GM12873 (cell line): Measurements from ENCODE around the gene DCAF8.

Source experiments
- TF ChIP-seq, protein P1 (sequence below): IDR thresholded peaks from 2 replicates; pipeline ENCODE4 v1.5.1; 2012; ENCODE audit warnings: low read depth, mild to moderate bottlenecking, moderate library complexity, low read length, control low read depth; ENCODE audit not compliant: insufficient read depth; ENCODE audit errors: missing control alignments

The DCAF8 gene

DNA sequence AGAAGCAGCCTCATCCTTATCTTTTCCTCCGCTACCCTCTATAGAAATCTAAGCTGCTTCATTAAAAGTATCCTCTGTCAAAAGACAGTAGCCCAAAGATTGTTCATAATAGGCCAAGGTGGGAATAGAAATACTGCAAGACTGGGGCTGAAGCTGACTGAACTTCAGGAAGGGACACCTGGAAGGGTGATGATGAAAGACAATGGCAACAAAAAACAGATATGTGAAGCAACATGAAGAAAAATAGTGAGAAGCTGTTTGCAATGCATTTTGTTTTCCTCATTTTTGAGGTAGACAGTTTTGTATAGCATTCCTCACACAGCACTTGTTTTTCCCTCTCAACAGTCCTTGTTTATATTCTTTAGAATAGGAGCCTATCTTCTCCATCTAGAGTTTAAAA, 16.9 kb downstream of the DCAF8 start:
- TF ChIP-seq, protein P1, sequence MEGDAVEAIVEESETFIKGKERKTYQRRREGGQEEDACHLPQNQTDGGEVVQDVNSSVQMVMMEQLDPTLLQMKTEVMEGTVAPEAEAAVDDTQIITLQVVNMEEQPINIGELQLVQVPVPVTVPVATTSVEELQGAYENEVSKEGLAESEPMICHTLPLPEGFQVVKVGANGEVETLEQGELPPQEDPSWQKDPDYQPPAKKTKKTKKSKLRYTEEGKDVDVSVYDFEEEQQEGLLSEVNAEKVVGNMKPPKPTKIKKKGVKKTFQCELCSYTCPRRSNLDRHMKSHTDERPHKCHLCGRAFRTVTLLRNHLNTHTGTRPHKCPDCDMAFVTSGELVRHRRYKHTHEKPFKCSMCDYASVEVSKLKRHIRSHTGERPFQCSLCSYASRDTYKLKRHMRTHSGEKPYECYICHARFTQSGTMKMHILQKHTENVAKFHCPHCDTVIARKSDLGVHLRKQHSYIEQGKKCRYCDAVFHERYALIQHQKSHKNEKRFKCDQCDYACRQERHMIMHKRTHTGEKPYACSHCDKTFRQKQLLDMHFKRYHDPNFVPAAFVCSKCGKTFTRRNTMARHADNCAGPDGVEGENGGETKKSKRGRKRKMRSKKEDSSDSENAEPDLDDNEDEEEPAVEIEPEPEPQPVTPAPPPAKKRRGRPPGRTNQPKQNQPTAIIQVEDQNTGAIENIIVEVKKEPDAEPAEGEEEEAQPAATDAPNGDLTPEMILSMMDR: no peak

DNA sequence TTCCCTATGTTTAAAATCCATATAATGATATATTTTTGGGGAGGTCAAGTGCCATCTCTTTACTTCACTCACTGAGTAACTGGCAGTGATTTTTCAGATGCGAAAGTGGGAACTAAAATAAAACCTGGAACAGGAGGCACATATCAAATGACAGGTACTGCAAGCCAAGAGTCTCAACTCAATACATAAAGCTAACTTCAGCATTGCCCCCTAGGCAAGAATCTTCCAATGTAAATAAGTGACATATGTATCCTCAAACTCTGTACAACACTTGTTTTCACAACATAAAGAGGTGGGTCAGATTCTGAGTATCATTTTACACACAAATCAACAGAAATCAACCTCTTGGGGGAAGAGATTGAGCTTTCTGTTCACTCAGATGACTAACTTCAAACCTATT, 18.1 kb downstream of the DCAF8 start:
- TF ChIP-seq, protein P1: no peak

DNA sequence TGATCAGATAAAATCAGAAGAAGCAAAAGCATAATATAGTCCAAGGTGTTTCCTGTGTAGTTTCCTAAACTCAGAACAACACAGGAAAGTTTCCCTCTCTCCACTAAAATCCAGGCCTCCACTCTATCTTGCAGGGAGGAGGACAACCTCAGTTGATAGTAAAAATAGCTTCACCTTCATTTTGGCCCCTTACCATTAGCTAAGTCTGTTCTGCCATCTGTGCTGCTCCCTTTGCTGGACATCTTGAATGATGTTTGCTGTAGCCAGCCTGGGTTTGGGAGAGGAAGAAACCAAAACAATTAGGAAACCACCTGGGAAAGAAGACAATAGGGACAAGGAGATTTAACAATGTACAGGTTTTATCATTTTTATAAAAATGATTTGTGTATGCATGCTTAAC, 18.6 kb downstream of the DCAF8 start:
- TF ChIP-seq, protein P1: no peak

DNA sequence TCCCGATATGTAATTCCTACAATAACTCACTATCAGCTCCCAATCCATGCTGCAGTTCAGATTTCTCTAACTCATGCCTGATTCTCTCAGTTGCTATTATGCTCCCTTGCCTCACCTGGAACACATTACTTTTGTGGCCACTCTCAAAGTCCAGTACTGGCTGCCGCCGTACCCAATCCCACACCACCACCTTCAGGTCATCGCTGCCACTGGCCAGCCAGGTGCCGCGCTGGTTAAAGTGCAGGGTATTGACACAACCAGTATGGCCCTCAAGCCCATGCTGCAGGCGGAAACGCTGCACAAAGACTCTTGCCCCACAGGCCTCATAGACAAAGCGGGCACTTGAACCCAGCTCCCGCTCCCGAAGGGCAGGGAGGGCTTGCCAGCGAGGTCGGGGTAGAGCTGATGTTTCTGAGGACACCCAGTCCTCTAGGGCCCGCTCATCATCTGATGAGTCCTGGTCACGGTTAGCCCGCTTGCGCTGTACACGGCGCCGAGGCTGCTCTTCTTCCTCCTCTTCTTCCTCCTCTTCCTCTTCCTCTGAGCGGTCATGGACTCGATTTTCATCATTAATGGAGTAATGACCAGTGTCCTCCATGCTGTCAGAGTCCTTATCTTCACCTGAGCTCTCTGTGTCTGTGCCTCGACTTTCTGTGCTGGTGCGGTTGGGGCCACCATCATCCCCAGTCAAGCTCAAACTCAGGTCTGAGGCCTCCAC, 22.6 kb downstream of the DCAF8 start:
- TF ChIP-seq, protein P1: no peak

DNA sequence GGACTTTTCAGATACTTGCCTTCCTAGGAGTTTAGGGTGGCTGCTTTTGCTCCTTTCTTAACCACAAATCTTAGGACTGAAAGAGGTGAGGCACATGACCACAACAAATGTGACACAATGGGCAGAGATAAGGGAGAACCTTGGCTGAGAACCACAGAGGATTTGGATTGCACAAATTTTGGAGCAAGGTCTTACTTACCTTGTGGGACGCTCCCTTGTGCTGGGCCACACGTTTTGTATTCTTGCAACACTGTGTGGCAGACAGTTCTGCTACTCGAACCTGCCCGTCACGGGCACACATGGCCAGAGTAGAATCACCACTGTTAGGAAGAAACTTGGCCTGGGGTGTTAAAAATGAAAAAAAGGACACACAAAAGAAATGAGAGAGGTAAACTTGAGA, 23.9 kb downstream of the DCAF8 start:
- TF ChIP-seq, protein P1: no peak

DNA sequence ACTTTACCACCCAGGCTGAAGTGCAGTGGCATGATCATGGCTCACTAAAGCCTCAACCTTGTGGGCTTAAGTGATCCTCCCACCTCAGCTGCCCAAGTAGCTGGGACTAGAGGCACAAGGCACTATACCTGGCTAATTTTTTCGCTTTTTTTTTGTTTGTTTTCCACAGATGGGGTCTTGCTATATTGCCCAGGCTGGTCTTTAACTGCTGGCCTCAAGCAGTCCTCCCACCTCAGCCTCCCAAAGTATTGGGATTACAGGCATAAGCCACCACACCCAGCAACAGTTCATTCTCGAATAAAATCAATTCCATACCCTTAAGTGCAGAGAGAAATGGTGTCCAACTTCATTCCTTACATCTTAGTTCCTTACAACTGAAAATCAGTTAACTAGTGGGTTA, 24.8 kb downstream of the DCAF8 start:
- TF ChIP-seq, protein P1: no peak

DNA sequence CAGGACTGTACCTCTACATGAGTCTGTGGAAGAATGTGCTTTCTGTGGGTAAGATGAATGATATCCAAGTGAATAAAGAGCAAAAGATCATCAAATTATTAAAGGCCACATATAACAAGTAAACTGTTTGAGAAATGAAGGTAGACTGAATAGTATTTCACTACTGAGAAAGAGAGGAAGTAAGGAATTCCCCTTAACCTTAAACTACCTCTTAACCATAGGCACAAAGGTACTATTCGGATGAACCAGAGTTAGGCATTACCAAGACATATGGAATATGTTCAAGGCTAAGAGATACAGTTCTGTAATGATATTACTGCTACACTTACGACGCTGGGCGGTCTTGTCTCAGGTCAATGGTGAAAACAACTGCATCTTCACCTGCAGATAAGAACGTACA, 25.5 kb downstream of the DCAF8 start:
- TF ChIP-seq, protein P1: no peak
